Testis (tissue), 3 donors: ENCODE results near the gene CA5A. TPM values are rescaled to one million over a fixed set of nuclear protein-coding genes. Genes with fewer than 3 reads are reported as not detected.

Experiments used
- DNase-seq: peaks from one replicate; pipeline ENCODE4 v3.0.0-alpha.2; 2019
- H3K27ac ChIP-seq, 2 donors: fragments of 200-600 bp; sonication (generic); one replicate each; pipeline ENCODE4 v1.5.1; 2019
- H3K27me3 ChIP-seq: fragments of 200-600 bp; sonication (generic); one replicate; pipeline ENCODE4 v1.5.1; 2019
- H3K36me3 ChIP-seq: fragments of 200-600 bp; sonication (generic); one replicate; pipeline ENCODE4 v1.5.1; 2017; ENCODE audit warnings: low read depth; ENCODE audit errors: missing control alignments
- H3K4me1 ChIP-seq: fragments of 200-600 bp; sonication (generic); one replicate; pipeline ENCODE4 v1.5.1; 2019
- H3K4me3 ChIP-seq, 2 donors: fragments of 200-600 bp; sonication (generic); one replicate each; pipeline ENCODE4 v1.5.1; 2017 to 2019
- H3K9me3 ChIP-seq: fragments of 200-600 bp; sonication (generic); one replicate; pipeline ENCODE4 v1.5.1; 2017
- POLR2A ChIP-seq: fragments of 450-650 bp; IDR thresholded peaks from one replicate; pipeline ENCODE4 v1.6.1; 2017; ENCODE audit warnings: antibody characterized with exemption, mild to moderate bottlenecking, moderate library complexity
- WGBS, 2 donors: methylation state at CpG; one replicate each; pipeline ENCODE4 v1.1.5; 2018; 5-methylcytosine and 5-hydroxymethylcytosine counted together
- intact Hi-C: fragments of 100-400 bp; cut with DNase I; formaldehyde crosslinking; loops from one replicate; pipeline ENCODE4 v1.15.1; 2023; ENCODE audit warnings: low total_unique reads
- polyA plus RNA-seq: library from polyadenylated mRNA; stranded (reverse); fragments of 350-450 nt; fragmentation: Illumina TruSeq; extraction: RNeasy Lipid Tissue Mini Kit (QIAGEN cat#74804); gene quantifications from one replicate; pipeline ENCODE4 v1.2.3, GENCODE V29; 2014; ENCODE audit warnings: low read depth, low replicate concordance; ENCODE audit not compliant: insufficient read depth
- total RNA-seq, 2 donors: library from RNA; depleted of rRNA; stranded (reverse); fragments of >200 nt; gene quantifications; one replicate each; pipeline ENCODE4 v1.2.3, GENCODE V29; 2016
- TF ChIP-seq, protein P1 (sequence below), 3 experiments: fragments of 450-650 bp in 2 of 3; fragments of 200-600 bp in 1 of 3; sonication (generic) in 1 of 3; IDR thresholded peaks; one replicate each; pipeline ENCODE4 v1.5.1; 2016 to 2019; ENCODE audit warnings: antibody characterized with exemption in 3 of 3, mild to moderate bottlenecking in 2 of 3, moderate library complexity in 1 of 3

The CA5A gene
- total and polyA plus RNA-seq, 3 donors from 2014 or later = not detected

DNA sequence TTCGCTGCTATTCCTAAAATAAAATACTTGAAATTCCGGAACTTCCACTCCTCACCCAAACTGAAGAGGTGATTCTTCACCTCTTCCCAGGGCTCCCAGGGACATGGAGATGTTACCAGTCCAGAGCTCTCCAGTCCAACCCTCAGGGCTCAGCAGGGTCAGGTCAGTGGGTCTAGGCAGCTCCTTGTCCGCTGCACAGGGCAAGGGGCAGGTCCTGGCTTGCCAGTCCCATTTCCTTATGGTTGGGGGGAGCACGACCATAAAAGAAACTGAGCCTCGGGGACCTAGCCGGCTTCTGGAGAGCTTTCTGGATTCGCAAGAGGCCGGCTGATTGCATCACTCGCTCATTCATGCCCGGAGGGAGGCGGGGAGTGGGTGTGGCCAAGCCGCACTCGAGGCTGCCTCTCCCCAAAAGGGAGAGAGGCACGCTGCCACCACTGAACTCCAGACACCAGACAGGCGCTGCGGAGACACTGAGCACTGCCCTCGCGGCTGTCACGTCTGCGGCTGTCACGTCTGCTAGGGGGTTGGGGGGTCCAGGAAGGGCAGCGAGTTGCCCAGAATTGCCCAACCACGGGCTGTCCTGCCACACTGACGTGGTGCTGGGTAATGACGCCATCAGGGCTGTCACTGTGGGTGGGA is 82.8 kb downstream of the CA5A start:
- peak; percentile 96 for DNase-seq
- H3K36me3 ChIP-seq = no peaks in the 10 kb centered on the region
- H3K27ac ChIP-seq = peak overlapping the region; percentile 31 to 72
- peaks cover 80% of the 10 kb centered on the region for H3K4me1 ChIP-seq
- WGBS, 2 donors = 40 to 60% methylated on average over 3 to 20 of the region's 25 CpGs
- no peaks in the 10 kb centered on the region for H3K9me3 ChIP-seq
- TF ChIP-seq POLR2A = no peak
- TF ChIP-seq, protein P1, sequence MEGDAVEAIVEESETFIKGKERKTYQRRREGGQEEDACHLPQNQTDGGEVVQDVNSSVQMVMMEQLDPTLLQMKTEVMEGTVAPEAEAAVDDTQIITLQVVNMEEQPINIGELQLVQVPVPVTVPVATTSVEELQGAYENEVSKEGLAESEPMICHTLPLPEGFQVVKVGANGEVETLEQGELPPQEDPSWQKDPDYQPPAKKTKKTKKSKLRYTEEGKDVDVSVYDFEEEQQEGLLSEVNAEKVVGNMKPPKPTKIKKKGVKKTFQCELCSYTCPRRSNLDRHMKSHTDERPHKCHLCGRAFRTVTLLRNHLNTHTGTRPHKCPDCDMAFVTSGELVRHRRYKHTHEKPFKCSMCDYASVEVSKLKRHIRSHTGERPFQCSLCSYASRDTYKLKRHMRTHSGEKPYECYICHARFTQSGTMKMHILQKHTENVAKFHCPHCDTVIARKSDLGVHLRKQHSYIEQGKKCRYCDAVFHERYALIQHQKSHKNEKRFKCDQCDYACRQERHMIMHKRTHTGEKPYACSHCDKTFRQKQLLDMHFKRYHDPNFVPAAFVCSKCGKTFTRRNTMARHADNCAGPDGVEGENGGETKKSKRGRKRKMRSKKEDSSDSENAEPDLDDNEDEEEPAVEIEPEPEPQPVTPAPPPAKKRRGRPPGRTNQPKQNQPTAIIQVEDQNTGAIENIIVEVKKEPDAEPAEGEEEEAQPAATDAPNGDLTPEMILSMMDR (IDR thresholded peaks at IDR 0.05) = no peak
- no peaks in the 10 kb centered on the region for H3K27me3 ChIP-seq
- intact Hi-C loops = no loop called here
- no peak overlapping the region for H3K4me3 ChIP-seq

DNA sequence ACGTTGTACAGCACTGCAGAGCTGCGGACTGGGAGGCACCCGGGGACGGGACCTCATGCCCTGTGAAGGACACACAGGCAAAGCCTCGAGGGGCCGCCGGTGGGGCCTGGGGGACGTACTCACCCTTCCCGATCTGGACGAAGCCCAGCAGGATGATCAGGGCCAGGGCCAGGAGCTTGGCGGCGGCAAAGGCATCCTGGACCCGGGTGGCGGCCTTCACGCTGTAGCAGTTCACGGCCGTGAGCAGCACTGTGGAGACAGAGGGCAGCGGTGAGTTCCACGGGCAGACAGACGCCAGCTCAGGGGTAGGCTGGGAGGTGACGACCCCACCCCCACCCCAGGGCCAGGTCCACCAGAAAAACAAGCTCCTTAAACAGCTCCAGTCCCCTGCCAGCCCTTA is 84.7 kb downstream of the CA5A start:
- 66 to 95% methylated on average over 19 to 21 of the region's 21 CpGs for WGBS, 2 donors
- H3K36me3 ChIP-seq = no peaks in the 10 kb centered on the region

DNA sequence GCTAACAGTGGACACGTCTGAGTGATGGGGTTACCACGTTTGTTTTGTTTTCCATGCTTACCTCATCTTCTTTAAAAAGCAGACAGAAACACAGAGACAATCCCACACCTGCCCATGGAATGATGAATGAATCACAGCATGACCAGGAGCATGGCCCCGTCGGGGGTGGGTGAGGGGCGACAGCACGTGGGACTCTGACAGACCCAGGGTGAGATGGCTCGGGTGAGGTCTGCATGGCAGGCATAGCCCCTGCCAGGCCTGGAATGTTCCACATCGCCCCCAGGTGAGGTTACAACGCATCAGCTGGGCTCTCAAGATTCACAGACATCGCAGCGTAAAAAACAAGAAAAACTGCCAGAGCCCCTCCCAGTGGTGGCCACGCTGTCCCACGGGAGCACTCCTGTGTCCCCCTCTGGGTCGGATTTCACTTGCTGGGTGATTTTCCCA is 85.2 kb downstream of the CA5A start:
- Histone ChIP-seq H3K4me1 (peaks cover 86% of the 10 kb centered on the region), H3K4me3 (no peak overlapping the region), H3K27me3 (no peaks in the 10 kb centered on the region), H3K36me3 (no peaks in the 10 kb centered on the region), H3K9me3 (no peaks in the 10 kb centered on the region), H3K27ac (peak overlapping the region in 1 of 2 donors; percentile 43)
- 56 to 80% methylated on average over 14 of the region's 14 CpGs for whole genome bisulfite sequencing, 2 donors
- intact Hi-C loops = no loop called here
- DNase-seq = no peak
- TF ChIP-seq, protein P1 (IDR thresholded peaks at IDR 0.05) = no peak
- TF ChIP-seq POLR2A = no peak

More for the DNA sequence above, 84.7 kb downstream of the CA5A start:
- no peaks in the 10 kb centered on the region for H3K27me3 ChIP-seq
- intact Hi-C loops = no loop called here
- H3K9me3 ChIP-seq = no peaks in the 10 kb centered on the region
- H3K4me3 ChIP-seq = no peak overlapping the region
- H3K27ac ChIP-seq = peak overlapping the region in 1 of 2 donors; percentile 72
- TF ChIP-seq, protein P1 (IDR thresholded peaks at IDR 0.05) = no peak
- no peak for TF ChIP-seq POLR2A
- H3K4me1 ChIP-seq = peaks cover 86% of the 10 kb centered on the region
- DNase-seq = no peak

DNA sequence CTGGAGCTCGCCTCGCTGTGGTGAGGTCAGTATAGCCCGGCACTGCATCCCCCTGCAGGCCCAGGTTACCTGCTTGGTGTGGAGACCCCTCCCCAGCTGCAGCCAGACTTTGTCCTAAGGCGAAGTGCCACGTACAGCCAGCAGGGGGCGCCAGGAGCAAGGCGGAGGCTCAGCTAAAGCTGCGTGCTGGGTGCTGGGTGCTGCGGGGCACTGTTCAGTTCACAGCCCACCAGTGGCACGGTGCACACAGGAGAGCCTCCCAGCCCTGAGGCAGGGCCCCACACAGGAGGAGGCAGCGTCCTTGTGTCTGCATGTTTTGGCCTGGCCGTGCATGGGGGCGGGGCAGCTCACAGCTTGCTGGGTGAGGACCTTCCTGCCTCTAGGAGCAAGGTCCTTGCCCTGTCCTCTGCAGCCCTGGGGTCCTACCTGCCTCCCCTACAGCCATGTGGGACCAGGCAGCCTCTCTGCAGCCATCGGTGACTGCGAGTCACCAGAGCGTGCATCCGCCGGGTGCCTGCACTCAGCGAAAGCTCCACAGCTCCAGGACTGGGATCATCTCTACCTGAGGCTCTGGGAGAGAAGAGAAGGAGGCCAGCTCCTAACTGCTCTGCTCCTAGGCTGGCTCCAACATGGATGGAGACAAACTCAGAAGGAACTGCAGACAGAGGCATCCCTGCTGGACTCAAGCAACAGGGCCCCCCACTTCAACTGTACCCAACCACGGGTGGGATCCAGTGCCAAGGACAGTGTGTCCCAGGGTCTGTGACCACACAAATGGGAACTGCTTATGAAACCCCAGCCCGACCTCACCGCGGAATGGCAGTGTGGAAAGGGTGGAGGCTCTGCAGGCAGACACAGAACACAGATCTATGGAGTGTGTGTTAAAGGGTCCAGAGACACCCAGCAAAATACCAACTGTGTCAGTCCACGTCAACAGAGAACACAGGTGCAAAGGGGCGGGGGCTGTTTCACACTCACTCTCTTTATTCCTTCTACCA is 86.0 kb downstream of the CA5A start:
- no peaks in the 10 kb centered on the region for H3K36me3 ChIP-seq
- no peak for TF ChIP-seq POLR2A
- TF ChIP-seq, protein P1 (IDR thresholded peaks at IDR 0.05) = peak; percentile 84 to 93 (median 91)
- no peak overlapping the region for H3K4me3 ChIP-seq
- 50 to 83% methylated on average over 1 to 23 of the region's 25 CpGs for WGBS, 2 donors
- H3K27me3 ChIP-seq = no peaks in the 10 kb centered on the region
- H3K4me1 ChIP-seq = peaks cover 91% of the 10 kb centered on the region
- intact Hi-C loops = no loop called here
- DNase-seq = peak; percentile 73
- H3K27ac ChIP-seq = no peak overlapping the region
- H3K9me3 ChIP-seq = no peaks in the 10 kb centered on the region
